PC-9 (cell line): ENCODE results near the gene CAPN13. TPM values are rescaled to one million over a fixed set of nuclear protein-coding genes. Genes with fewer than 3 reads are reported as not detected.

ENCODE experiments used
- BruUV-seq: library from RNA; stranded (reverse); fragments of 400-500 nt; replicated peaks from 2 replicates; lab custom pipeline; 2021; lab: Mats Ljungman, UMichigan
- CTCF ChIA-PET: fragments of 300-600 bp; sonication (Branson Sonifier 250); formaldehyde crosslinking; loops from one replicate; lab custom pipeline; 2022; ENCODE audit warnings: antibody characterized with exemption; lab: Charles Lee
- POLR2A ChIA-PET: fragments of 300-600 bp; sonication (Branson Sonifier 250); formaldehyde crosslinking; loops from one replicate; lab custom pipeline; 2022; ENCODE audit warnings: antibody characterized with exemption; ENCODE audit not compliant: unreplicated experiment; lab: Charles Lee
- DNase-seq, 2 experiments: peaks; one replicate each; pipeline versions ENCODE4 v3.0.0 to v3.0.0-alpha.2; 2015 to 2022; ENCODE audit warnings: mixed read lengths in 1 of 2
- H2AFZ ChIP-seq: fragments of 200-600 bp; sonication (generic); 2 replicates; pipeline ENCODE4 v1.8.1; 2017; ENCODE audit warnings: antibody characterized with exemption
- H3F3A ChIP-seq: fragments of 200-600 bp; sonication (generic); 2 replicates; pipeline ENCODE4 v1.8.1; 2017; ENCODE audit warnings: antibody characterized with exemption, mild to moderate bottlenecking, low read depth; ENCODE audit not compliant: insufficient read depth
- H3K27ac ChIP-seq: fragments of 200-600 bp; sonication (generic); 2 replicates; pipeline ENCODE4 v1.6.1; 2016; ENCODE audit warnings: mixed run types
- H3K27me3 ChIP-seq: fragments of 200-600 bp; sonication (generic); 2 replicates; pipeline ENCODE4 v1.6.1; 2016; ENCODE audit warnings: low read depth, mixed run types; ENCODE audit not compliant: insufficient read depth
- H3K36me3 ChIP-seq: fragments of 200-600 bp; sonication (generic); 2 replicates; pipeline ENCODE4 v1.6.1; 2016; ENCODE audit warnings: low read depth, mixed run types
- H3K4me1 ChIP-seq: fragments of 200-600 bp; sonication (generic); replicated peaks from 2 replicates; pipeline ENCODE4 v1.6.1; 2016; ENCODE audit warnings: mixed run types; ENCODE audit not compliant: insufficient read depth
- H3K4me2 ChIP-seq: fragments of 200-600 bp; sonication (generic); 2 replicates; pipeline ENCODE4 v1.6.1; 2017; ENCODE audit warnings: mixed run types
- H3K4me3 ChIP-seq: fragments of 200-600 bp; sonication (generic); 2 replicates; pipeline ENCODE4 v1.6.1; 2016; ENCODE audit warnings: mixed run types
- H3K79me2 ChIP-seq: fragments of 200-600 bp; sonication (generic); 2 replicates; pipeline ENCODE4 v1.6.1; 2017; ENCODE audit warnings: low read depth, mixed run types
- H3K9me2 ChIP-seq: fragments of 200-600 bp; sonication (generic); 2 replicates; pipeline ENCODE4 v1.8.1; 2017; ENCODE audit warnings: mild to moderate bottlenecking; ENCODE audit not compliant: insufficient read depth
- H3K9me3 ChIP-seq: fragments of 200-600 bp; sonication (generic); 2 replicates; pipeline ENCODE4 v1.8.1; 2016; ENCODE audit warnings: low read depth; ENCODE audit not compliant: insufficient read depth
- H4K20me1 ChIP-seq: fragments of 200-600 bp; sonication (generic); 2 replicates; pipeline ENCODE4 v1.8.1; 2017; ENCODE audit not compliant: insufficient read depth
- CTCF ChIP-seq: fragments of 200-600 bp; sonication (generic); conservative IDR thresholded peaks from 2 replicates; pipeline ENCODE4 v1.6.1; 2017; ENCODE audit warnings: mixed run types, antibody characterized with exemption, mild to moderate bottlenecking, moderate library complexity
- EZH2 ChIP-seq: fragments of 200-600 bp; sonication (generic); IDR thresholded peaks from 2 replicates; pipeline ENCODE4 v1.8.0; 2017; ENCODE audit warnings: antibody characterized with exemption, low read depth
- intact Hi-C: fragments of 100-400 bp; cut with micrococcal nuclease; formaldehyde crosslinking; loops from one replicate; pipeline ENCODE4 v1.10.0; 2022; ENCODE audit not compliant: unreplicated experiment
- total RNA-seq: library from RNA; stranded (reverse); gene quantifications from 2 replicates; pipeline ENCODE4 v1.2.3, GENCODE V29; 2021

CAPN13 gene
- total RNA-seq, 1 experiment from 2014 or later = 1.5 TPM

GRCh38 chr2:30759481-30759880, 47.8 kb downstream of the CAPN13 start:
- Histone ChIP-seq H3F3A (peaks cover 12% of the 10 kb centered on the region; the same call in 1 of the 2 replicates), H3K36me3 (no peaks in the 10 kb centered on the region), H4K20me1 (no peaks in the 10 kb centered on the region), H3K4me2 (no peak overlapping the region), H3K79me2 (no peaks in the 10 kb centered on the region), H3K9me3 (no peaks in the 10 kb centered on the region), H2AFZ (no peak overlapping the region), H3K4me1 (peaks cover 24% of the 10 kb centered on the region), H3K27me3 (no peaks in the 10 kb centered on the region), H3K9me2 (no peaks in the 10 kb centered on the region), H3K27ac (no peak overlapping the region), H3K4me3 (no peak overlapping the region)
- ChIA-PET POLR2A (no interaction called here), CTCF (no interaction called here)
- BruUV-seq = no TSS peak
- no peak for DNase-seq
- TF ChIP-seq EZH2 (no peak), CTCF (no peak)
- intact Hi-C loops = no loop called here

GRCh38 chr2:30758191-30758651, 49.0 kb downstream of the CAPN13 start:
- Histone ChIP-seq H3K4me3 (no peak overlapping the region), H2AFZ (no peak overlapping the region), H4K20me1 (no peaks in the 10 kb centered on the region), H3K36me3 (no peaks in the 10 kb centered on the region), H3K27me3 (no peaks in the 10 kb centered on the region), H3K4me2 (no peak overlapping the region), H3K27ac (no peak overlapping the region), H3K9me3 (no peaks in the 10 kb centered on the region), H3K79me2 (no peaks in the 10 kb centered on the region), H3K9me2 (peaks cover 3% of the 10 kb centered on the region), H3K4me1 (peaks cover 24% of the 10 kb centered on the region), H3F3A (peaks cover 12% of the 10 kb centered on the region; the same call in 1 of the 2 replicates)
- CTCF ChIA-PET = no interaction called here
- BruUV-seq = no TSS peak
- TF ChIP-seq EZH2 (no peak), CTCF (no peak)
- no peak for DNase-seq
- POLR2A ChIA-PET = no interaction called here
- intact Hi-C loops = no loop called here

DNA sequence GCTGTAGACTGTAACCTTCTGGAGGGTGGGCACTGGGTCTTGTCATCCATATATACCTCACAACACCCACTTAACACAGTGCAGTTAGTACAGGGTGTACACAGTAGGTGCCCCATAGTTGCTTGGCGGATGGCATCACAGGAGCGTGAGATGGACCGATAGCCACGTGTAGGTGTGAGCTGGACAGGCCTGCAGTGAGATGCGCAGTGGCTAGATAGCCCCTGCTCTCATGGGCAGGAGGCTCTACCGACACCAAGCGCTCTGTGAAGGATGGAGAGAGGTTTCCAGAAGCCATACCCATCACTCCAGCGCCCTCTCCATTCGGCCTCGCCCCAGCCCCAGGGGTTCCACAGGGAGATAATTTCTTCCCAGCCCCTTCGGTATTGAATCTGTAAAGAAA, 49.5 kb downstream of the CAPN13 start:
- intact Hi-C loops = no loop called here
- BruUV-seq = no TSS peak
- POLR2A ChIA-PET = no interaction called here
- Histone ChIP-seq H3K27ac (no peak overlapping the region), H3K9me3 (no peaks in the 10 kb centered on the region), H3K4me1 (peaks cover 24% of the 10 kb centered on the region), H3K4me3 (no peak overlapping the region), H3K79me2 (no peaks in the 10 kb centered on the region), H3K27me3 (no peaks in the 10 kb centered on the region), H3K9me2 (peaks cover 5% of the 10 kb centered on the region), H3K4me2 (no peak overlapping the region), H3F3A (peaks cover 12% of the 10 kb centered on the region; the same call in 1 of the 2 replicates), H4K20me1 (no peaks in the 10 kb centered on the region), H3K36me3 (no peaks in the 10 kb centered on the region), H2AFZ (no peak overlapping the region)
- no peak for DNase-seq
- CTCF ChIA-PET = no interaction called here
- TF ChIP-seq CTCF (no peak), EZH2 (no peak)
